Measurements from ENCODE around the gene BNC1. TPM values are rescaled to one million over a fixed set of nuclear protein-coding genes. Genes with fewer than 3 reads are reported as not detected.

Gene BNC1
- total RNA-seq, 1 donor from 2014 or later = not detected

GRCh38 chr15:83318861-83319415, 34.5 kb upstream of the BNC1 start:
- no peaks in the 10 kb centered on the region for H3K36me3 ChIP-seq
- TF ChIP-seq CTCF (IDR thresholded peaks at IDR 0.05) (no peak), EZH2 (IDR thresholded peaks at IDR 0.05) (no peak), EZH2phosphoT487 (IDR thresholded peaks at IDR 0.05) (no peak)
- H3K4me1 Mint-ChIP-seq = no peaks in the 10 kb centered on the region
- H3K4me3 Mint-ChIP-seq = no peak overlapping the region
- H3K27ac Mint-ChIP-seq = no peak overlapping the region
- H3K9me3 Mint-ChIP-seq = no peaks in the 10 kb centered on the region
- H3K27me3 Mint-ChIP-seq (ENCODE audit: insufficient read depth, low read depth) = peaks cover 4% of the 10 kb centered on the region
- no peaks in the 10 kb centered on the region for H3K36me3 Mint-ChIP-seq
- no peaks in the 10 kb centered on the region for H3K27me3 ChIP-seq
- H2AFZ ChIP-seq (replicated peaks) = no peak overlapping the region
- peaks cover 11% of the 10 kb centered on the region for H3K4me1 ChIP-seq
- H3K9me3 ChIP-seq (ENCODE audit: low read depth) = no peaks in the 10 kb centered on the region
- H3K4me2 ChIP-seq = no peak overlapping the region
- H3K9ac ChIP-seq = no peak overlapping the region
- H3K27ac ChIP-seq = no peak overlapping the region
- no peak overlapping the region for H3K4me3 ChIP-seq
- no peaks in the 10 kb centered on the region for H3K79me2 ChIP-seq (ENCODE audit: low read depth)
- no peak for DNase-seq (ENCODE audit: low spot score)
- H3F3A ChIP-seq (ENCODE audit: low read depth) = no peaks in the 10 kb centered on the region
- H4K20me1 ChIP-seq (ENCODE audit: low read depth) = no peaks in the 10 kb centered on the region

- Mint-ChIP-seq H3K9me3 (no peaks in the 10 kb centered on the region), H3K36me3 (no peaks in the 10 kb centered on the region), H3K27ac (no peak overlapping the region), H3K4me1 (no peaks in the 10 kb centered on the region), H3K27me3 (ENCODE audit: insufficient read depth, low read depth) (peaks cover 4% of the 10 kb centered on the region), H3K4me3 (no peak overlapping the region)
- DNase-seq (ENCODE audit: low spot score) = no peak
- no peaks in the 10 kb centered on the region for H3F3A ChIP-seq (ENCODE audit: low read depth)
- H3K36me3 ChIP-seq = no peaks in the 10 kb centered on the region
- H3K79me2 ChIP-seq (ENCODE audit: low read depth) = no peaks in the 10 kb centered on the region
- no peak overlapping the region for H3K9ac ChIP-seq
- H3K9me3 ChIP-seq (ENCODE audit: low read depth) = no peaks in the 10 kb centered on the region
- TF ChIP-seq EZH2 (IDR thresholded peaks at IDR 0.05) (no peak), EZH2phosphoT487 (IDR thresholded peaks at IDR 0.05) (no peak), CTCF (IDR thresholded peaks at IDR 0.05) (no peak)
- no peak overlapping the region for H2AFZ ChIP-seq (replicated peaks)
- H3K27me3 ChIP-seq = no peaks in the 10 kb centered on the region
- H3K4me1 ChIP-seq = peaks cover 11% of the 10 kb centered on the region
- no peak overlapping the region for H3K4me2 ChIP-seq
- no peaks in the 10 kb centered on the region for H4K20me1 ChIP-seq (ENCODE audit: low read depth)
- no peak overlapping the region for H3K27ac ChIP-seq
- H3K4me3 ChIP-seq = no peak overlapping the region
Measured at GRCh38 chr15:83318036-83318435, 33.6 kb upstream of the BNC1 start.

DNA sequence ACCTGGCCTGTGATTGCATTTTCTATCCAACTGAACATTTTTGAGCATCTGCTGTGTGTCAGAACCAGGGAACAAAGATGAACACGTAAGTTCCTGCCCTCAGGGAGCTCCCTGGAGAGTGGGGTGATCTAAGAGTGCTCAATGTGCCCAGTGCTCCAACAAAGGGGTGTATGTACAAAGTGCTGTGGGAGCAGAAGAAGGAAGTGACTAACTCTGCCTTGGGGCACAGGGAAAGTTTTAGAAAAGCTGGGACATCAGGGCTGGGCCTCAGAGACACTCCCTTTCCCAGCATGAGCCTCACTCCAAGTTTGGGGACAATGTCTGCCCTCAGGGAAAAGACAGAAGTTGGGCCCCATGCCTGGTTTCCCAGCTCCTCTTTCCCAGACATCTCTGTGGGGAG, 27.6 kb upstream of the BNC1 start:
- H2AFZ ChIP-seq (replicated peaks) = no peak overlapping the region
- Mint-ChIP-seq H3K27me3 (ENCODE audit: insufficient read depth, low read depth) (no peaks in the 10 kb centered on the region), H3K4me1 (peaks cover 2% of the 10 kb centered on the region)

More for the DNA sequence above, 27.6 kb upstream of the BNC1 start:
- Histone ChIP-seq H3K9me3 (ENCODE audit: low read depth) (no peaks in the 10 kb centered on the region), H3K4me2 (no peak overlapping the region), H3F3A (ENCODE audit: low read depth) (no peaks in the 10 kb centered on the region), H4K20me1 (ENCODE audit: low read depth) (no peaks in the 10 kb centered on the region), H3K9ac (no peak overlapping the region), H3K27me3 (no peaks in the 10 kb centered on the region), H3K36me3 (no peaks in the 10 kb centered on the region), H3K27ac (no peak overlapping the region), H3K4me3 (no peak overlapping the region), H3K79me2 (ENCODE audit: low read depth) (no peaks in the 10 kb centered on the region), H3K4me1 (no peaks in the 10 kb centered on the region)
- DNase-seq (ENCODE audit: low spot score) = no peak
- Mint-ChIP-seq H3K27ac (no peak overlapping the region), H3K4me3 (no peak overlapping the region), H3K36me3 (no peaks in the 10 kb centered on the region), H3K9me3 (no peaks in the 10 kb centered on the region)
- no peak for TF ChIP-seq EZH2phosphoT487 (IDR thresholded peaks at IDR 0.05)
- TF ChIP-seq CTCF (IDR thresholded peaks at IDR 0.05) = no peak
- no peak for TF ChIP-seq EZH2 (IDR thresholded peaks at IDR 0.05)

All from neural progenitor cell (in vitro differentiated cells).